Measurements from ENCODE around the gene TLR9.

TLR9 gene

GRCh38 chr3:52236424-52236886 lies 11.0 kb upstream of the TLR9 start:
- H3K27ac ChIP-seq: peak overlapping the region in 1 of 2 donors; percentile 97
- no peak overlapping the region for H3K4me3 ChIP-seq
- TF ChIP-seq CTCF (IDR thresholded peaks at IDR 0.05): no peak
- no peak for DNase-seq (ENCODE audit: low spot score)

- Histone ChIP-seq H3K4me3 (no peak overlapping the region), H3K27ac (peak overlapping the region in 1 of 2 donors; percentile 20)
- DNase-seq (ENCODE audit: low spot score): peak; percentile 72
- no peak for TF ChIP-seq CTCF (IDR thresholded peaks at IDR 0.05)
Observed at GRCh38 chr3:52234516-52235447, 9.3 kb upstream of the TLR9 start.

- DNase-seq (ENCODE audit: low spot score): no peak
- TF ChIP-seq CTCF (IDR thresholded peaks at IDR 0.05): no peak
- H3K27ac ChIP-seq: peak overlapping the region in 1 of 2 donors; percentile 20
- H3K4me3 ChIP-seq: no peak overlapping the region
Observed at GRCh38 chr3:52233968-52234367, 8.5 kb upstream of the TLR9 start.

- DNase-seq (ENCODE audit: low spot score): no peak
- no peak overlapping the region for H3K27ac ChIP-seq
- H3K4me3 ChIP-seq: no peak overlapping the region
- TF ChIP-seq CTCF (IDR thresholded peaks at IDR 0.05): no peak
Observed at GRCh38 chr3:52233108-52233591, 7.7 kb upstream of the TLR9 start.

GRCh38 chr3:52232279-52233107 lies 7.0 kb upstream of the TLR9 start:
- Histone ChIP-seq H3K4me3 (no peak overlapping the region), H3K27ac (no peak overlapping the region)
- DNase-seq (ENCODE audit: low spot score): no peak
- no peak for TF ChIP-seq CTCF (IDR thresholded peaks at IDR 0.05)

- peak; percentile 72 for TF ChIP-seq CTCF (IDR thresholded peaks at IDR 0.05)
- Histone ChIP-seq H3K4me3 (no peak overlapping the region), H3K27ac (no peak overlapping the region)
- peak; percentile 77 for DNase-seq (ENCODE audit: low spot score)
Observed at GRCh38 chr3:52231502-52232278, 6.2 kb upstream of the TLR9 start.
